HFFc6 (cell line): Measurements from ENCODE around the gene ERBB4. TPM values are rescaled to one million over a fixed set of nuclear protein-coding genes. Genes with fewer than 3 reads are reported as not detected.

Source experiments
- DNase-seq: peaks from one replicate; pipeline ENCODE4 v3.0.0-alpha.2; 2018
- H3K27ac Mint-ChIP-seq: 2 replicates; pipeline ENCODE4 v1.8.0; 2020; ENCODE audit warnings: mild to moderate bottlenecking, mixed read lengths
- H3K27me3 Mint-ChIP-seq: 2 replicates; pipeline ENCODE4 v1.8.0; 2021; ENCODE audit warnings: mild to moderate bottlenecking, moderate library complexity, mixed read lengths; ENCODE audit not compliant: insufficient read depth
- H3K36me3 Mint-ChIP-seq: 2 replicates; pipeline ENCODE4 v1.8.0; 2021; ENCODE audit warnings: low read depth, mixed read lengths
- H3K4me1 Mint-ChIP-seq: 2 replicates; pipeline ENCODE4 v1.8.0; 2020; ENCODE audit warnings: low read depth, mixed read lengths
- H3K4me3 Mint-ChIP-seq: 2 replicates; pipeline ENCODE4 v1.8.0; 2020; ENCODE audit warnings: mild to moderate bottlenecking, moderate library complexity, mixed read lengths
- H3K9me3 Mint-ChIP-seq: 2 replicates; pipeline ENCODE4 v1.8.0; 2020; ENCODE audit warnings: mild to moderate bottlenecking, mixed read lengths
- total RNA-seq, 6 experiments: library from RNA; stranded (reverse); fragmentation: NEBNext Ultra II Directional; extraction: Animal tissue kit (Norgen Biotek cat#: 25700); gene quantifications; 2 replicates in 1 of 6; 3 replicates in 5 of 6; pipeline ENCODE4 v1.2.3, GENCODE V29; 2021
- TF ChIP-seq, protein P1 (sequence below): fragments of 200-600 bp; sonication (generic); IDR thresholded peaks from 2 replicates; pipeline ENCODE4 v1.5.0; 2021; ENCODE audit warnings: antibody characterized with exemption, mild to moderate bottlenecking

Gene ERBB4
- total RNA-seq, 6 experiments from 2014 or later: not detected

DNA sequence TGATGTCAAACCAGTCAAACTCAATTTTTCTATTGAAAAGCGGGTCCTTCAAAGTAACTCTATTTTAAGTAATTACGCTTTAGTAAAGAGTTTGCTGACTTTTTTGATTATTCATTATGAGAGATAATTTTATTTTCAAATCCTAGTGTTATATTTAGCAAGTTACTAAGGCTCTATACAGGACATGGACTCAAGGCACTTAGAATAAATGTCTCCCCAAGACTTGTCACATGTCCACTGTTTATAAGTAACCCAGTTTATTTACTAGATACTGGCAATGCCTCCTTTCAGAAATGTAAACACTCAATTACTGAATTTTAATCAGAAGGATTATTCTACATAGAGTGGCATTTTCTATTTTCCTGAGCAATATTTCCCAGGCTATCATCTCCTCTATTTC lies 638.1 kb downstream of the ERBB4 start:
- Mint-ChIP-seq H3K9me3 (peaks cover 4% of the 10 kb centered on the region; the same call in 1 of the 2 replicates), H3K36me3 (no peaks in the 10 kb centered on the region), H3K27me3 (no peaks in the 10 kb centered on the region), H3K4me1 (no peaks in the 10 kb centered on the region), H3K27ac (no peak overlapping the region), H3K4me3 (no peak overlapping the region)
- no peak for DNase-seq
- TF ChIP-seq, protein P1, sequence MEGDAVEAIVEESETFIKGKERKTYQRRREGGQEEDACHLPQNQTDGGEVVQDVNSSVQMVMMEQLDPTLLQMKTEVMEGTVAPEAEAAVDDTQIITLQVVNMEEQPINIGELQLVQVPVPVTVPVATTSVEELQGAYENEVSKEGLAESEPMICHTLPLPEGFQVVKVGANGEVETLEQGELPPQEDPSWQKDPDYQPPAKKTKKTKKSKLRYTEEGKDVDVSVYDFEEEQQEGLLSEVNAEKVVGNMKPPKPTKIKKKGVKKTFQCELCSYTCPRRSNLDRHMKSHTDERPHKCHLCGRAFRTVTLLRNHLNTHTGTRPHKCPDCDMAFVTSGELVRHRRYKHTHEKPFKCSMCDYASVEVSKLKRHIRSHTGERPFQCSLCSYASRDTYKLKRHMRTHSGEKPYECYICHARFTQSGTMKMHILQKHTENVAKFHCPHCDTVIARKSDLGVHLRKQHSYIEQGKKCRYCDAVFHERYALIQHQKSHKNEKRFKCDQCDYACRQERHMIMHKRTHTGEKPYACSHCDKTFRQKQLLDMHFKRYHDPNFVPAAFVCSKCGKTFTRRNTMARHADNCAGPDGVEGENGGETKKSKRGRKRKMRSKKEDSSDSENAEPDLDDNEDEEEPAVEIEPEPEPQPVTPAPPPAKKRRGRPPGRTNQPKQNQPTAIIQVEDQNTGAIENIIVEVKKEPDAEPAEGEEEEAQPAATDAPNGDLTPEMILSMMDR: no peak

DNA sequence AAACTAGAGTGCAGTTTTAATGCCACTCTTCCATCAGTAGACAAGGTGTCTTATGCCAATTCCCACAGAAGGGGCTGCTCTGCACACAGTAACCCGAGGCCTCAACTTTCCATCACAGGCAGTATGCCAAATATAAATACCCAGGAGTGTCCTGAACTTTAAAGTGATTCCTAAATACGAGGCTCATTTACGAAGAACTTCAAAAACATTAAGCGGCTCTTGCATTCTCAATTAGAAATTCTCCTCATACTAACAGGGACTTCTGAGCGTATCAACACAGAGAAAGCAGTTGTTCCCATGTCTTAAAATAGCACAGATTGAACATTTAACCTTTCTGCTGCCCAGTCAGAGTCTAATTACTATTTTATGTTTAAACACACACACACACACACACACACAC lies 638.6 kb downstream of the ERBB4 start:
- DNase-seq: no peak
- H3K4me1 Mint-ChIP-seq: no peaks in the 10 kb centered on the region
- H3K36me3 Mint-ChIP-seq: no peaks in the 10 kb centered on the region
- H3K27ac Mint-ChIP-seq: no peak overlapping the region
- TF ChIP-seq, protein P1: no peak
- H3K4me3 Mint-ChIP-seq: no peak overlapping the region
- peaks cover 2% of the 10 kb centered on the region; the same call in 1 of the 2 replicates for H3K27me3 Mint-ChIP-seq
- H3K9me3 Mint-ChIP-seq: peaks cover 4% of the 10 kb centered on the region; the same call in 1 of the 2 replicates

DNA sequence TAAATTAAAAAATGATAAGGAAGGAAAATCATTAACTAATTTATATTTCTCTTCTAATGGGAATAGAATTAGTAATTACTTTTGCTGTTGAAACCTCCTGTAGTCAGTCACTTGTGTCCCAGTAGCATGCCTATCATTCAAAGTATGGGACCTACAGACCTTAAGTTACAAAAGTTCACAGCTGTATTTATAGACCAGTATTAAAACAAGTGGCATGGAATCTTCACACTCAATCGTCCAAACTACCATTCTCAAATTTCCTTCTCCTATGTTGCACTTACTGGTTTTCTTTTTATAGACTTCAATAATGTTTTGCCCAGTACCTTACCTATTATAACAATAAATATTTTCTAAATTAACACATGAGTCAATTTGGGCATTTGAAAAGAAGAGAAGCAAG lies 639.9 kb downstream of the ERBB4 start:
- Mint-ChIP-seq H3K27me3 (peaks cover 3% of the 10 kb centered on the region; the same call in 1 of the 2 replicates), H3K4me3 (no peak overlapping the region), H3K36me3 (no peaks in the 10 kb centered on the region), H3K4me1 (no peaks in the 10 kb centered on the region), H3K27ac (no peak overlapping the region), H3K9me3 (peaks cover 4% of the 10 kb centered on the region; the same call in 1 of the 2 replicates)
- no peak for DNase-seq
- TF ChIP-seq, protein P1: no peak

DNA sequence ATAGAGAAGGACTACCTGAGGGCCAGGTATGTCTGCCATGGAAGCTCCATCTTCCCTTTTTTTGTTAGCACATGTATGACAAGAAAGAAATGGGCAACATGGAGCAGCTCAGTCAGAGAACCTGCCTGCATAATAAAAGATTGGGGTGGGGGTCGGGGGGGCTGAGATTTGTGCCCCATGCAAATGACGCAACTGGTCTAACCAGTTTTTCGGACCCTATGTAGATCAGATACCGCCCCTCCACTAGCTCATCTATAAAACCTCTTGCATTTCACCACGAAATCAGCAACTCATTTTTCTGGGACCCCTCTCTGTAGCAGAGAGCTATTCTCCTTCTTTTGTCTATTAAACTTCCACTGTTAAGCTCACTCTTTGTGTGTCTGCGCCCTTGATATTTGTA lies 657.2 kb downstream of the ERBB4 start:
- Mint-ChIP-seq H3K27me3 (no peaks in the 10 kb centered on the region), H3K4me1 (no peaks in the 10 kb centered on the region), H3K27ac (no peak overlapping the region), H3K4me3 (no peak overlapping the region), H3K36me3 (no peaks in the 10 kb centered on the region), H3K9me3 (peaks cover 10% of the 10 kb centered on the region)
- TF ChIP-seq, protein P1: no peak
- no peak for DNase-seq

DNA sequence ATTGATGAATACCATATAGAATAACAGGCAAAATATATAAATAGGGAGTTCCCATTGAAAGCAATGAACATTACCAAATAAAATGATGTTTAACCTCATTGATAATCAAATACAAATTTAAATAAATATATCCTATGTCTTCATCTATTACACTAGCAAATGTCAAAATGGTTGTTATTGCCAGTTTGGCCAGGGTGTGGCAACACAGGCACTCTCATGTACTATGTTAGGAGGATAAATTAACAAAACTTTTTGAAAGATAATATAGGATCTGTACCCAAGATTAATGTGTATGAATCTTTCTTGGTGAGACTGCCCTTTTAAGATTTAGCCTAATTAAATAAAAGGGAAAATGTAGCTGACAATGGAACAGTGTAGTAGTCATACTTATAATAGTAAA lies 659.3 kb downstream of the ERBB4 start:
- no peak for DNase-seq
- Mint-ChIP-seq H3K4me3 (no peak overlapping the region), H3K4me1 (no peaks in the 10 kb centered on the region), H3K36me3 (no peaks in the 10 kb centered on the region), H3K27ac (no peak overlapping the region), H3K27me3 (no peaks in the 10 kb centered on the region), H3K9me3 (peaks cover 4% of the 10 kb centered on the region; the same call in 1 of the 2 replicates)
- TF ChIP-seq, protein P1: peak; percentile 34; the same call in 1 of the 2 replicates

DNA sequence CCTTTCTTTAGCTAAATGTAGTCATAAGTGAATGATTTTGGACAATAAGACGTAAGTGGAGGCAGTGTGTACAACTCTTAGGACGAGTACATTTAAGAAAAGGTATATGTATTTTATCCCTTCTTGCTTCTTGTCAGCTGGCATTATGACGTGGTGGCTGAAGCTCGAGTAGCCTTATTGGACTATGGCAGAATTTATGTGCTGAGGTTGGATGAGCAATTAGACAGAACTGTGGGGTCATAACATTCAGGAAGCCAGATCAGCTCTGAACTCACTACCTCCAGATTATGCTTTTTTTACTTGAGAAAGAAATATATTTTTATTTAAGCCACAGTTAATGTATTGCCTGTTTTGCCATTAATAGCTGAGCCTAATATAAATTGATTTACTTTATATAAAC lies 661.5 kb downstream of the ERBB4 start:
- Mint-ChIP-seq H3K4me3 (no peak overlapping the region), H3K36me3 (no peaks in the 10 kb centered on the region), H3K4me1 (no peaks in the 10 kb centered on the region), H3K27ac (no peak overlapping the region), H3K9me3 (no peaks in the 10 kb centered on the region), H3K27me3 (no peaks in the 10 kb centered on the region)
- TF ChIP-seq, protein P1: no peak
- no peak for DNase-seq
